ENCODE data around the gene SKP1.

SKP1 gene

GRCh38 chr5:134114886-134115805, 61.6 kb downstream of the SKP1 start:
- H3K36me3 Mint-ChIP-seq (ENCODE audit: insufficient read depth): peaks cover 58% of the 10 kb centered on the region

GRCh38 chr5:134113902-134114875, 62.6 kb downstream of the SKP1 start, which contains the start of gene TCF7:
TSS of gene TCF7 (plus strand) at chr5:134114681. CDS start at chr5:134114907, 226 bp downstream.
- ATAC-seq (replicated peaks; ENCODE audit: extremely low read depth, poor library complexity, severe bottlenecking) (peak; percentile 65), DNase-seq (ENCODE audit: low spot score in 2 of 2) (peak; percentile 59 to 63)
- Mint-ChIP-seq H3K27me3 (no peaks in the 10 kb centered on the region), H3K4me1 (peaks cover 57% of the 10 kb centered on the region), H3K4me3 (peak within 1 kb of the TSS; percentile 88), H3K9me3 (no peaks in the 10 kb centered on the region), H3K27ac (ENCODE audit: low read depth) (peak within 1 kb of the TSS; percentile 94), H3K36me3 (ENCODE audit: insufficient read depth) (peaks cover 50% of the 10 kb centered on the region)

More at GRCh38 chr5:134114886-134115805, 61.6 kb downstream of the SKP1 start:
- peak; percentile 51 to 66 for DNase-seq (ENCODE audit: low spot score in 2 of 2)
- Mint-ChIP-seq H3K27ac (ENCODE audit: low read depth) (peak overlapping the region; percentile 81), H3K4me1 (peaks cover 66% of the 10 kb centered on the region), H3K4me3 (peak overlapping the region; percentile 88), H3K9me3 (no peaks in the 10 kb centered on the region), H3K27me3 (no peaks in the 10 kb centered on the region)
- ATAC-seq (replicated peaks; ENCODE audit: extremely low read depth, poor library complexity, severe bottlenecking): peak; percentile 24

GRCh38 chr5:134113363-134113889, 63.3 kb downstream of the SKP1 start:
- peak overlapping the region; percentile 94 for H3K27ac Mint-ChIP-seq (ENCODE audit: low read depth)
- H3K27me3 Mint-ChIP-seq: no peaks in the 10 kb centered on the region
- DNase-seq (ENCODE audit: low spot score in 2 of 2) (no peak), ATAC-seq (replicated peaks; ENCODE audit: extremely low read depth, poor library complexity, severe bottlenecking) (no peak)
- H3K36me3 Mint-ChIP-seq (ENCODE audit: insufficient read depth): peaks cover 42% of the 10 kb centered on the region
- H3K9me3 Mint-ChIP-seq: no peaks in the 10 kb centered on the region
- H3K4me3 Mint-ChIP-seq: peak overlapping the region; percentile 88
- peaks cover 58% of the 10 kb centered on the region for H3K4me1 Mint-ChIP-seq

- Mint-ChIP-seq H3K27me3 (no peaks in the 10 kb centered on the region), H3K4me1 (peaks cover 59% of the 10 kb centered on the region), H3K9me3 (no peaks in the 10 kb centered on the region), H3K27ac (ENCODE audit: low read depth) (peak overlapping the region; percentile 93), H3K36me3 (ENCODE audit: insufficient read depth) (peaks cover 39% of the 10 kb centered on the region), H3K4me3 (peak overlapping the region; percentile 88)
- DNase-seq (ENCODE audit: low spot score in 2 of 2) (no peak), ATAC-seq (replicated peaks; ENCODE audit: extremely low read depth, poor library complexity, severe bottlenecking) (no peak)
These were observed 63.9 kb downstream of the SKP1 start for GRCh38 chr5:134112726-134113362.

DNA sequence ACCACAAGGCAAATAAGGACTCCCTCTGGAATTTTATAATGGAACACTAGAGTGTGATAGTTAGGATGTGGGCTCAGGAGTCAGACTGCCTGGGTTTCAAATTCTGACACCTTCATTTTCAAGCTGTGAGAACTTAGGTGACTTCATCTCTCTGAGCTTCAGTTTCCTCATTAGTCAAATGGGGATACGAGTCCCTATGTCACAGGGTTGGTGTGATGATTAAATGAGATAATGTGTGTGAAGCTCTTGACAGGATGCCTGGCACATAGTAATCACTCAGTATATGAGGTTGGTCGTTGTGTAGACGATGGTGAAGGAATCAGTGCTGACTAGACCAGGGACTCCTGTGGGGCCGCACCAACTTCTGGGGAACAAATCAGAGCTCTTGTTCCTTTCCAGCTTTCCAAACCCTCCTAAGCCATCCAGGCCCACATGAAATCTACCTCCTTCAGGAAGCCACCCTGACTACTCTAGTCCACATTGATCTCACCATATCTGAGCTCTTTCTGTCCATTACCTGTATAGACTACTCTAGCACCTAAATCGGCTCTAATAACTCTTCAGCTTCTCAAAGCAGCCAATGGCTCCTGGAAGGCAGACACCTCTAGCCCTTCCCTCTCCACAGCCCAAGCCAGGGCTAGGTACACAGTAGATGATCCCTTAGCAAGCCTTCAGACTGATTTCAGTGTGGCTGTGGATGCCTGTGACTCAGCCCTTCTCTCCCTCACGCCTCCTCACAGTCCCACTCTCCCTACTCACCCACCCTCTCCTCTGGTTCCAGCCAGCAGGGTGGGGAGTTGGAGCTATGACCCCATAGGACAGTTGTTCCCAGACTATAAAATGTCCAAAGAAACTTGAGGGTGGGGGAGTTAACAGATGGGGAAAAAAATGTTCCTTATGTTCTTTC, 64.8 kb downstream of the SKP1 start:
- Mint-ChIP-seq H3K27me3 (no peaks in the 10 kb centered on the region), H3K4me3 (peak overlapping the region; percentile 88), H3K4me1 (peaks cover 59% of the 10 kb centered on the region), H3K36me3 (ENCODE audit: insufficient read depth) (peaks cover 30% of the 10 kb centered on the region), H3K9me3 (no peaks in the 10 kb centered on the region), H3K27ac (ENCODE audit: low read depth) (peak overlapping the region; percentile 93)
- DNase-seq (ENCODE audit: low spot score in 2 of 2): no peak
- peak; percentile 70 for ATAC-seq (replicated peaks; ENCODE audit: extremely low read depth, poor library complexity, severe bottlenecking)

- H3K36me3 Mint-ChIP-seq (ENCODE audit: insufficient read depth): peaks cover 14% of the 10 kb centered on the region
- peak overlapping the region; percentile 93 for H3K27ac Mint-ChIP-seq (ENCODE audit: low read depth)
- H3K4me1 Mint-ChIP-seq: peaks cover 62% of the 10 kb centered on the region
- no peak for ATAC-seq (replicated peaks; ENCODE audit: extremely low read depth, poor library complexity, severe bottlenecking)
- H3K27me3 Mint-ChIP-seq: no peaks in the 10 kb centered on the region
- DNase-seq (ENCODE audit: low spot score in 2 of 2): no peak
- no peaks in the 10 kb centered on the region for H3K9me3 Mint-ChIP-seq
- no peak overlapping the region for H3K4me3 Mint-ChIP-seq
These were observed 66.4 kb downstream of the SKP1 start for GRCh38 chr5:134110382-134110781.

GRCh38 chr5:134107779-134108178, 69.0 kb downstream of the SKP1 start:
- H3K27ac Mint-ChIP-seq (ENCODE audit: low read depth): no peak overlapping the region
- peaks cover 8% of the 10 kb centered on the region for H3K36me3 Mint-ChIP-seq (ENCODE audit: insufficient read depth)
- H3K4me1 Mint-ChIP-seq: peaks cover 77% of the 10 kb centered on the region
- no peak for ATAC-seq (replicated peaks; ENCODE audit: extremely low read depth, poor library complexity, severe bottlenecking)
- no peak overlapping the region for H3K4me3 Mint-ChIP-seq
- H3K9me3 Mint-ChIP-seq: no peaks in the 10 kb centered on the region
- no peaks in the 10 kb centered on the region for H3K27me3 Mint-ChIP-seq
- DNase-seq (ENCODE audit: low spot score in 2 of 2): no peak

GRCh38 chr5:134106991-134107701, 69.6 kb downstream of the SKP1 start:
- Mint-ChIP-seq H3K9me3 (no peaks in the 10 kb centered on the region), H3K4me1 (peaks cover 75% of the 10 kb centered on the region), H3K4me3 (no peak overlapping the region), H3K36me3 (ENCODE audit: insufficient read depth) (peaks cover 8% of the 10 kb centered on the region), H3K27ac (ENCODE audit: low read depth) (no peak overlapping the region), H3K27me3 (no peaks in the 10 kb centered on the region)
- no peak for ATAC-seq (replicated peaks; ENCODE audit: extremely low read depth, poor library complexity, severe bottlenecking)
- DNase-seq (ENCODE audit: low spot score in 2 of 2): no peak

GRCh38 chr5:134103998-134104654, 72.6 kb downstream of the SKP1 start:
- no peak for ATAC-seq (replicated peaks; ENCODE audit: extremely low read depth, poor library complexity, severe bottlenecking)
- H3K4me1 Mint-ChIP-seq: peaks cover 75% of the 10 kb centered on the region
- DNase-seq (ENCODE audit: low spot score in 2 of 2): no peak
- H3K36me3 Mint-ChIP-seq (ENCODE audit: insufficient read depth): peaks cover 9% of the 10 kb centered on the region
- no peaks in the 10 kb centered on the region for H3K27me3 Mint-ChIP-seq
- H3K4me3 Mint-ChIP-seq: peak overlapping the region; percentile 77
- no peaks in the 10 kb centered on the region for H3K9me3 Mint-ChIP-seq
- peak overlapping the region; percentile 97 for H3K27ac Mint-ChIP-seq (ENCODE audit: low read depth)

GRCh38 chr5:134103397-134103796, 73.4 kb downstream of the SKP1 start:
- Mint-ChIP-seq H3K27ac (ENCODE audit: low read depth) (peak overlapping the region; percentile 97), H3K4me1 (peaks cover 75% of the 10 kb centered on the region), H3K4me3 (peak overlapping the region; percentile 60), H3K9me3 (no peaks in the 10 kb centered on the region), H3K27me3 (no peaks in the 10 kb centered on the region), H3K36me3 (ENCODE audit: insufficient read depth) (peaks cover 10% of the 10 kb centered on the region)
- no peak for ATAC-seq (replicated peaks; ENCODE audit: extremely low read depth, poor library complexity, severe bottlenecking)
- DNase-seq (ENCODE audit: low spot score in 2 of 2): no peak
